WTC11 (cell line): ENCODE data around the gene HOXD10. TPM values are rescaled to one million over a fixed set of nuclear protein-coding genes. Genes with fewer than 3 reads are reported as not detected.

Source experiments
- ATAC-seq: fragments of 200-7000 bp; cut with Tn5 transposase; 2 replicates; pipeline ENCODE4 v1.10.0; 2021; ENCODE audit warnings: mild to moderate bottlenecking, moderate library complexity
- CTCF ChIA-PET: fragments of 300-600 bp; sonication (Branson Sonifier 250); formaldehyde crosslinking; loops from one replicate; lab custom pipeline; 2021; ENCODE audit warnings: antibody characterized with exemption; lab: Charles Lee
- POLR2A ChIA-PET: fragments of 350-600 bp; sonication (Branson Sonifier 250); formaldehyde crosslinking; loops from one replicate; lab custom pipeline; 2021; ENCODE audit warnings: antibody characterized with exemption; lab: Charles Lee
- DNase-seq: peaks from one replicate; pipeline ENCODE4 v3.0.0; 2021; ENCODE audit warnings: low spot score
- H3K27ac Mint-ChIP-seq: 2 replicates; pipeline ENCODE4 v1.8.0; 2021; ENCODE audit warnings: mixed read lengths
- H3K27me3 Mint-ChIP-seq: 2 replicates; pipeline ENCODE4 v1.8.0; 2021; ENCODE audit warnings: low read depth, mild to moderate bottlenecking, moderate library complexity, mixed read lengths
- H3K36me3 Mint-ChIP-seq: 2 replicates; pipeline ENCODE4 v1.8.0; 2021; ENCODE audit warnings: mixed read lengths
- H3K4me1 Mint-ChIP-seq: 2 replicates; pipeline ENCODE4 v1.8.0; 2022; ENCODE audit warnings: mixed read lengths
- H3K4me3 Mint-ChIP-seq: 2 replicates; pipeline ENCODE4 v1.8.0; 2021; ENCODE audit warnings: mild to moderate bottlenecking, moderate library complexity, mixed read lengths
- H3K9me3 Mint-ChIP-seq: 2 replicates; pipeline ENCODE4 v1.8.0; 2021; ENCODE audit warnings: mixed read lengths
- ESRRA ChIP-seq: sonication (generic); formaldehyde crosslinking; IDR thresholded peaks from 2 replicates; pipeline ENCODE4 v1.8.1; 2022; ENCODE audit warnings: mild to moderate bottlenecking, missing genetic modification reagents, borderline replicate concordance
- FOXJ3 ChIP-seq: sonication (generic); formaldehyde crosslinking; IDR thresholded peaks from 2 replicates; pipeline ENCODE4 v1.9.0; 2021; ENCODE audit warnings: missing genetic modification reagents, mild to moderate bottlenecking, borderline replicate concordance
- GABPB1 ChIP-seq: sonication (generic); formaldehyde crosslinking; IDR thresholded peaks from 2 replicates; pipeline ENCODE4 v1.8.1; 2023; ENCODE audit warnings: mild to moderate bottlenecking, missing genetic modification reagents
- JAZF1 ChIP-seq: fragments of 250-450 bp; sonication (Bioruptor Pico); IDR thresholded peaks from 2 replicates; pipeline ENCODE4 v1.9.0; 2021; ENCODE audit warnings: moderate library complexity, mild to moderate bottlenecking, inconsistent platforms
- NFYB ChIP-seq: sonication (generic); formaldehyde crosslinking; conservative IDR thresholded peaks from 2 replicates; pipeline ENCODE4 v1.8.0; 2022; ENCODE audit warnings: low read depth, missing genetic modification reagents
- NR1H2 ChIP-seq: sonication (generic); formaldehyde crosslinking; IDR thresholded peaks from 2 replicates; pipeline ENCODE4 v1.9.0; 2021; ENCODE audit warnings: mild to moderate bottlenecking, moderate library complexity, missing genetic modification reagents
- SOX15 ChIP-seq: fragments of 250-450 bp; sonication (Bioruptor Pico); IDR thresholded peaks from 2 replicates; pipeline ENCODE4 v1.9.0; 2021; ENCODE audit warnings: mild to moderate bottlenecking
- SP1 ChIP-seq: sonication (generic); formaldehyde crosslinking; conservative IDR thresholded peaks from 2 replicates; pipeline ENCODE4 v1.8.1; 2022; ENCODE audit warnings: missing genetic modification reagents
- ZBTB21 ChIP-seq: sonication (generic); formaldehyde crosslinking; IDR thresholded peaks from 2 replicates; pipeline ENCODE4 v1.8.1; 2023; ENCODE audit warnings: mild to moderate bottlenecking, missing genetic modification reagents, borderline replicate concordance
- ZNF232 ChIP-seq: sonication (generic); formaldehyde crosslinking; IDR thresholded peaks from 2 replicates; pipeline ENCODE4 v1.8.0; 2022; ENCODE audit warnings: mild to moderate bottlenecking, missing genetic modification reagents
- ZNF423 ChIP-seq: fragments of 250-450 bp; sonication (Bioruptor Pico); IDR thresholded peaks from 2 replicates; pipeline ENCODE4 v2.1.2; 2022; ENCODE audit warnings: mild to moderate bottlenecking, moderate library complexity
- ZNF671 ChIP-seq: fragments of 250-450 bp; sonication (Bioruptor Pico); IDR thresholded peaks from 2 replicates; pipeline ENCODE4 v1.8.0; 2021; ENCODE audit warnings: mild to moderate bottlenecking
- total RNA-seq: library from RNA; stranded (reverse); gene quantifications from 3 replicates; pipeline ENCODE4 v1.2.3, GENCODE V29; 2021
- TF ChIP-seq, protein P1 (sequence below): sonication (generic); formaldehyde crosslinking; conservative IDR thresholded peaks from 2 replicates; pipeline ENCODE4 v1.8.1; 2023; ENCODE audit warnings: mild to moderate bottlenecking, low read depth, missing genetic modification reagents, moderate library complexity
- TF ChIP-seq, protein P2 (sequence below): fragments of 250-450 bp; sonication (Bioruptor Pico); IDR thresholded peaks from 2 replicates; pipeline ENCODE4 v1.9.0; 2021; ENCODE audit warnings: mild to moderate bottlenecking, borderline replicate concordance
- TF ChIP-seq, protein P3 (sequence below): sonication (generic); formaldehyde crosslinking; IDR thresholded peaks from 2 replicates; pipeline ENCODE4 v1.8.1; 2023; ENCODE audit warnings: mild to moderate bottlenecking, missing genetic modification reagents
- TF ChIP-seq, protein P4 (sequence below): sonication (generic); formaldehyde crosslinking; IDR thresholded peaks from 2 replicates; pipeline ENCODE4 v1.8.1; 2022; ENCODE audit warnings: mild to moderate bottlenecking, moderate library complexity, missing genetic modification reagents
- TF ChIP-seq, protein P5 (sequence below): sonication (generic); formaldehyde crosslinking; conservative IDR thresholded peaks from 2 replicates; pipeline ENCODE4 v1.8.1; 2022; ENCODE audit warnings: mild to moderate bottlenecking, missing genetic modification reagents
- TF ChIP-seq, protein P6 (sequence below): fragments of 250-450 bp; sonication (Bioruptor Pico); IDR thresholded peaks from 2 replicates; pipeline ENCODE4 v1.8.0; 2021; ENCODE audit warnings: mild to moderate bottlenecking

The HOXD10 gene
- total RNA-seq, 1 experiment from 2014 or later = not detected

DNA sequence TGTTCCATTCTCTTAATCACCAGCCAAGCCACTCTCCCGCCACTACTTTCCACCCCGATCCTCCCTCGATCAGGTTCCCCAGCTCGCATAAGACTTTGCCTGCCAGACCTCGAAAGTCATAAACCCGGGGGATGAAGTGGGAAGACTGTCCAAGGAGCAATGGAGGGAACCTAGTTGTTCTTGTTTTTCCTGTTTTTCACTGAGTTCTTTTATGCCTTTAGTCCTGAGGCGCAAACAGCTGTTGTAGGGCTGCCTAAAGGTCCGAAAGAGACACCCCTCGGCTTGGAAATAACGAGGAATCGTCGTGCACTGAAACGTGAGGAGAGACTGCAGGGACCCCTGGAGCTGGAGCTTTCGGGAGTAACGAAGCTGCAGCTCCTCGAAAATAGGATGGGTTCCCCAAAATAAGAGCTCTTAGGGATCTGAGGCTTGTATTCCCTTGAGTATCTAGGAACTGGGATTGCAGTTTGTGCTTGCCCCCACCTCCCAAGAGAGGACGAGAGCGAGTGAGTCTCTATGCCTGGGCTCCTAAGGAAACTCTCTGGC lies 18.7 kb upstream of the HOXD10 start (continued):
- TF ChIP-seq, protein P1, sequence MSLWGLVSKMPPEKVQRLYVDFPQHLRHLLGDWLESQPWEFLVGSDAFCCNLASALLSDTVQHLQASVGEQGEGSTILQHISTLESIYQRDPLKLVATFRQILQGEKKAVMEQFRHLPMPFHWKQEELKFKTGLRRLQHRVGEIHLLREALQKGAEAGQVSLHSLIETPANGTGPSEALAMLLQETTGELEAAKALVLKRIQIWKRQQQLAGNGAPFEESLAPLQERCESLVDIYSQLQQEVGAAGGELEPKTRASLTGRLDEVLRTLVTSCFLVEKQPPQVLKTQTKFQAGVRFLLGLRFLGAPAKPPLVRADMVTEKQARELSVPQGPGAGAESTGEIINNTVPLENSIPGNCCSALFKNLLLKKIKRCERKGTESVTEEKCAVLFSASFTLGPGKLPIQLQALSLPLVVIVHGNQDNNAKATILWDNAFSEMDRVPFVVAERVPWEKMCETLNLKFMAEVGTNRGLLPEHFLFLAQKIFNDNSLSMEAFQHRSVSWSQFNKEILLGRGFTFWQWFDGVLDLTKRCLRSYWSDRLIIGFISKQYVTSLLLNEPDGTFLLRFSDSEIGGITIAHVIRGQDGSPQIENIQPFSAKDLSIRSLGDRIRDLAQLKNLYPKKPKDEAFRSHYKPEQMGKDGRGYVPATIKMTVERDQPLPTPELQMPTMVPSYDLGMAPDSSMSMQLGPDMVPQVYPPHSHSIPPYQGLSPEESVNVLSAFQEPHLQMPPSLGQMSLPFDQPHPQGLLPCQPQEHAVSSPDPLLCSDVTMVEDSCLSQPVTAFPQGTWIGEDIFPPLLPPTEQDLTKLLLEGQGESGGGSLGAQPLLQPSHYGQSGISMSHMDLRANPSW (CRISPR knock-in tag) = no peak
- TF ChIP-seq ZNF232 (CRISPR knock-in tag) (no peak), GABPB1 (CRISPR knock-in tag) (no peak), JAZF1 (CRISPR knock-in tag) (no peak)
- TF ChIP-seq, protein P2, sequence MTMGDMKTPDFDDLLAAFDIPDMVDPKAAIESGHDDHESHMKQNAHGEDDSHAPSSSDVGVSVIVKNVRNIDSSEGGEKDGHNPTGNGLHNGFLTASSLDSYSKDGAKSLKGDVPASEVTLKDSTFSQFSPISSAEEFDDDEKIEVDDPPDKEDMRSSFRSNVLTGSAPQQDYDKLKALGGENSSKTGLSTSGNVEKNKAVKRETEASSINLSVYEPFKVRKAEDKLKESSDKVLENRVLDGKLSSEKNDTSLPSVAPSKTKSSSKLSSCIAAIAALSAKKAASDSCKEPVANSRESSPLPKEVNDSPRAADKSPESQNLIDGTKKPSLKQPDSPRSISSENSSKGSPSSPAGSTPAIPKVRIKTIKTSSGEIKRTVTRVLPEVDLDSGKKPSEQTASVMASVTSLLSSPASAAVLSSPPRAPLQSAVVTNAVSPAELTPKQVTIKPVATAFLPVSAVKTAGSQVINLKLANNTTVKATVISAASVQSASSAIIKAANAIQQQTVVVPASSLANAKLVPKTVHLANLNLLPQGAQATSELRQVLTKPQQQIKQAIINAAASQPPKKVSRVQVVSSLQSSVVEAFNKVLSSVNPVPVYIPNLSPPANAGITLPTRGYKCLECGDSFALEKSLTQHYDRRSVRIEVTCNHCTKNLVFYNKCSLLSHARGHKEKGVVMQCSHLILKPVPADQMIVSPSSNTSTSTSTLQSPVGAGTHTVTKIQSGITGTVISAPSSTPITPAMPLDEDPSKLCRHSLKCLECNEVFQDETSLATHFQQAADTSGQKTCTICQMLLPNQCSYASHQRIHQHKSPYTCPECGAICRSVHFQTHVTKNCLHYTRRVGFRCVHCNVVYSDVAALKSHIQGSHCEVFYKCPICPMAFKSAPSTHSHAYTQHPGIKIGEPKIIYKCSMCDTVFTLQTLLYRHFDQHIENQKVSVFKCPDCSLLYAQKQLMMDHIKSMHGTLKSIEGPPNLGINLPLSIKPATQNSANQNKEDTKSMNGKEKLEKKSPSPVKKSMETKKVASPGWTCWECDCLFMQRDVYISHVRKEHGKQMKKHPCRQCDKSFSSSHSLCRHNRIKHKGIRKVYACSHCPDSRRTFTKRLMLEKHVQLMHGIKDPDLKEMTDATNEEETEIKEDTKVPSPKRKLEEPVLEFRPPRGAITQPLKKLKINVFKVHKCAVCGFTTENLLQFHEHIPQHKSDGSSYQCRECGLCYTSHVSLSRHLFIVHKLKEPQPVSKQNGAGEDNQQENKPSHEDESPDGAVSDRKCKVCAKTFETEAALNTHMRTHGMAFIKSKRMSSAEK = no peak
- TF ChIP-seq, protein P3, sequence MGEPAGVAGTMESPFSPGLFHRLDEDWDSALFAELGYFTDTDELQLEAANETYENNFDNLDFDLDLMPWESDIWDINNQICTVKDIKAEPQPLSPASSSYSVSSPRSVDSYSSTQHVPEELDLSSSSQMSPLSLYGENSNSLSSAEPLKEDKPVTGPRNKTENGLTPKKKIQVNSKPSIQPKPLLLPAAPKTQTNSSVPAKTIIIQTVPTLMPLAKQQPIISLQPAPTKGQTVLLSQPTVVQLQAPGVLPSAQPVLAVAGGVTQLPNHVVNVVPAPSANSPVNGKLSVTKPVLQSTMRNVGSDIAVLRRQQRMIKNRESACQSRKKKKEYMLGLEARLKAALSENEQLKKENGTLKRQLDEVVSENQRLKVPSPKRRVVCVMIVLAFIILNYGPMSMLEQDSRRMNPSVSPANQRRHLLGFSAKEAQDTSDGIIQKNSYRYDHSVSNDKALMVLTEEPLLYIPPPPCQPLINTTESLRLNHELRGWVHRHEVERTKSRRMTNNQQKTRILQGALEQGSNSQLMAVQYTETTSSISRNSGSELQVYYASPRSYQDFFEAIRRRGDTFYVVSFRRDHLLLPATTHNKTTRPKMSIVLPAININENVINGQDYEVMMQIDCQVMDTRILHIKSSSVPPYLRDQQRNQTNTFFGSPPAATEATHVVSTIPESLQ (CRISPR knock-in tag) = no peak
- TF ChIP-seq, all 79 proteins: peak for 0

DNA sequence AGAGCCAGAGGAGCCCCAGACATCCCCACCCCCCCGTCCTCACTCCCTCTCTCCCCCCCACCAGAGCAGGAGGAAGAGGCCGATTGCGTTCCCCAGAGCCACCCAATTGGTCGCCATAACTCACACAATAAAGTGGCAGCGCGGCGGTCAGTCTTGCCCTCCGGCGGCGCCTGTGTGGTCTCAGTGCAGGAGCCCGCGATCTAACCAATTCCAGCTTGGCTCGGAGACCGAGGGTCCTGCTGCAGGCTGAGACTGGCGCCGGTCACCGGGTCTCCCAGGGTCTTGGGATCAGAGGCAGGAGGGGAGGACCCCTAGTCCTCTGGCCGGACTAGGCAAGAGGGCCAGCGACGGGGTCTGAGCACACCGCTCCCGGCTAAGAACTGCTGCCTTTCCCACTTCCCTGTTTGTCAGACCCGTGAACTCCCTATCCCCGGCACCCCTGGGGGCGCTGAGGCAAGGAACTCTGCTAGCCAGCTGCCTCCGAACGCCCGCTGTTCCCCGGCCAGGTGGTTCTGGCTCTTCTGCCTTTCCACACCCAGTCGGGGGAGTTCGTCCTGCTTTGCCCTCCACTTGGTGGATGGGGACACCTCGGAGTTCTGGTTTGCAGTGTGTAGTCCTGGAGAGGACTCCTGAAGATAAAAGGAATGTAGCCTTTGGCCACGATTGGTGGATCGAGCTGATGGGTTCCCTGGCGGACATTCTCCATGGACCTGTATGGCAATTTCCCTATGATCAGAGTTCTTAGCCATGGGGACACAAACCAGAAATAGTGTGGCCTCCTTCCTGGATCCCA lies 18.0 kb upstream of the HOXD10 start:
- Mint-ChIP-seq H3K27ac (no peak overlapping the region), H3K9me3 (no peaks in the 10 kb centered on the region), H3K36me3 (no peaks in the 10 kb centered on the region), H3K4me3 (peak overlapping the region; percentile 65), H3K4me1 (peaks cover 62% of the 10 kb centered on the region), H3K27me3 (peaks cover 99% of the 10 kb centered on the region)
- ChIA-PET POLR2A (interaction anchor here (0.6 kb wide), 2 partner anchors 14 to 34 kb away, joined by 4 to 7 read pairs; no protein-coding TSS in a partner anchor), CTCF (interaction anchor here (0.8 to 4.2 kb wide), 20 partner anchors 8 to 895 kb away, joined by 3 to 56 read pairs (median 6); partner anchors contain the start of genes HOXD11 and LNPK)
- TF ChIP-seq, protein P4, sequence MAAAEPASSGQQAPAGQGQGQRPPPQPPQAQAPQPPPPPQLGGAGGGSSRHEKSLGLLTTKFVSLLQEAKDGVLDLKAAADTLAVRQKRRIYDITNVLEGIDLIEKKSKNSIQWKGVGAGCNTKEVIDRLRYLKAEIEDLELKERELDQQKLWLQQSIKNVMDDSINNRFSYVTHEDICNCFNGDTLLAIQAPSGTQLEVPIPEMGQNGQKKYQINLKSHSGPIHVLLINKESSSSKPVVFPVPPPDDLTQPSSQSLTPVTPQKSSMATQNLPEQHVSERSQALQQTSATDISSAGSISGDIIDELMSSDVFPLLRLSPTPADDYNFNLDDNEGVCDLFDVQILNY (CRISPR knock-in tag) = no peak
- peak; percentile 60; the same call in 1 of the 2 replicates for TF ChIP-seq ZNF423 (CRISPR knock-in tag)
- DNase-seq (peak; percentile 49), ATAC-seq (peak; percentile 1)

DNA sequence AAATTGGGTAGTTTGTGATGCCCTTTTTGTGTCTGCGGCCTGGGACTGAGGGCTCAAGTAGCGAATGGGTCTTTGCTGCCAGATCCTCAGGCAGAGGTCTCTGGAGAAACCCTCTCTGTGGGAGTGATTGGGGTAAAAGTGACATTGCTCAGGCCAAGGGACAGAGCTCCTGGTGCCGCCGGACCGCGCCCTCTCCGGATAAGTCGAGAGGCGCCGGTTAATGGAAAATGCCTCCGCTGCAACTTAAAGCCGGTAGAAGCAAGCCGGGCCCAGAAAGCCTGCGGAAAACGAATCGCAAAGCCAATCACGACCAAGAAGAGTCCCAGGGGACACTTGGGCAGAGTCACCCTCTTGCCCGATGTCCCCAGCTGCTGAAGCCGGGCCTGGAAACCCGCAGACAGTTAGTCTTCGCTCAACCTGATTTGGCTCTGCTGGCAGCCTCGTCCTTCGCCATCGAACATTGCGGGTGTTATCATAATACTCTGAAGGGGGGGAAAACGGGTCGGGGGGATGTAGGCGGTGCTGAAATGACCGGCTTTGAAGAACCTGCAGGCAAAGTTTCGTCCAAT lies 17.3 kb upstream of the HOXD10 start:
- peak; percentile 18 for DNase-seq
- Mint-ChIP-seq H3K27me3 (peaks cover 99% of the 10 kb centered on the region), H3K4me1 (peaks cover 62% of the 10 kb centered on the region), H3K27ac (no peak overlapping the region), H3K9me3 (no peaks in the 10 kb centered on the region), H3K36me3 (no peaks in the 10 kb centered on the region), H3K4me3 (peak overlapping the region; percentile 65)
- POLR2A ChIA-PET = interaction anchor here (0.6 kb wide), 1 partner anchor 35 kb away, joined by 7 read pairs; no protein-coding TSS in a partner anchor
- ATAC-seq = no peak
- TF ChIP-seq ZBTB21 = no peak
- TF ChIP-seq JAZF1 (CRISPR knock-in tag) = no peak
- no peak for TF ChIP-seq ZNF423 (CRISPR knock-in tag)
- no peak for TF ChIP-seq ZNF671 (CRISPR knock-in tag)
- TF ChIP-seq, protein P5, sequence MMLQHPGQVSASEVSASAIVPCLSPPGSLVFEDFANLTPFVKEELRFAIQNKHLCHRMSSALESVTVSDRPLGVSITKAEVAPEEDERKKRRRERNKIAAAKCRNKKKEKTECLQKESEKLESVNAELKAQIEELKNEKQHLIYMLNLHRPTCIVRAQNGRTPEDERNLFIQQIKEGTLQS (CRISPR knock-in tag) = no peak
- no peak for TF ChIP-seq ESRRA (CRISPR knock-in tag)
- TF ChIP-seq, protein P6, sequence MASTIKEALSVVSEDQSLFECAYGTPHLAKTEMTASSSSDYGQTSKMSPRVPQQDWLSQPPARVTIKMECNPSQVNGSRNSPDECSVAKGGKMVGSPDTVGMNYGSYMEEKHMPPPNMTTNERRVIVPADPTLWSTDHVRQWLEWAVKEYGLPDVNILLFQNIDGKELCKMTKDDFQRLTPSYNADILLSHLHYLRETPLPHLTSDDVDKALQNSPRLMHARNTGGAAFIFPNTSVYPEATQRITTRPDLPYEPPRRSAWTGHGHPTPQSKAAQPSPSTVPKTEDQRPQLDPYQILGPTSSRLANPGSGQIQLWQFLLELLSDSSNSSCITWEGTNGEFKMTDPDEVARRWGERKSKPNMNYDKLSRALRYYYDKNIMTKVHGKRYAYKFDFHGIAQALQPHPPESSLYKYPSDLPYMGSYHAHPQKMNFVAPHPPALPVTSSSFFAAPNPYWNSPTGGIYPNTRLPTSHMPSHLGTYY = no peak
- no peak for TF ChIP-seq SOX15 (CRISPR knock-in tag)
- no peak for TF ChIP-seq NR1H2 (CRISPR knock-in tag)
- no peak for TF ChIP-seq SP1 (CRISPR knock-in tag)
- no peak for TF ChIP-seq FOXJ3 (CRISPR knock-in tag)
- TF ChIP-seq NFYB (CRISPR knock-in tag) = no peak
- CTCF ChIA-PET = interaction anchor here (2.7 to 4.2 kb wide), 4 partner anchors 11 to 409 kb away, joined by 11 to 56 read pairs (median 22); no protein-coding TSS in a partner anchor
